GM18870 (cell line): Measurements from ENCODE around the gene CNOT6.

Experiments used
- ATAC-seq: cut with Tn5 transposase; IDR thresholded peaks from one replicate; pipeline ENCODE4 v1.9.1; 2021; ENCODE audit warnings: moderate library complexity; ENCODE audit not compliant: unreplicated experiment

CNOT6 gene

GRCh38 chr5:180558232-180558631 is 64.1 kb downstream of the CNOT6 start:
- ATAC-seq, result no peak

- no peak for ATAC-seq
These were observed 69.8 kb downstream of the CNOT6 start for GRCh38 chr5:180563994-180564393.

- ATAC-seq, result no peak
These were observed 74.7 kb downstream of the CNOT6 start for GRCh38 chr5:180568914-180569313.

GRCh38 chr5:180575571-180575970 is 81.4 kb downstream of the CNOT6 start:
- ATAC-seq, result no peak

- ATAC-seq, result no peak
These were observed 86.5 kb downstream of the CNOT6 start for GRCh38 chr5:180580681-180581080.

- ATAC-seq, result no peak
These were observed 89.6 kb downstream of the CNOT6 start for GRCh38 chr5:180583738-180584137.

- no peak for ATAC-seq
These were observed 92.0 kb downstream of the CNOT6 start for GRCh38 chr5:180586204-180586603.

GRCh38 chr5:180586870-180587269 is 92.7 kb downstream of the CNOT6 start:
- no peak for ATAC-seq

- no peak for ATAC-seq
These were observed 95.8 kb downstream of the CNOT6 start for GRCh38 chr5:180589771-180590542.

GRCh38 chr5:180590543-180591310 is 96.5 kb downstream of the CNOT6 start:
- no peak for ATAC-seq

GRCh38 chr5:180591311-180591887 is 97.2 kb downstream of the CNOT6 start, which contains the start of gene SCGB3A1:
TSS of gene SCGB3A1 (minus strand) at chr5:180591499. CDS start at chr5:180591462, 37 bp downstream.
- ATAC-seq, result no peak

GRCh38 chr5:180592176-180592575 is 98.0 kb downstream of the CNOT6 start:
- ATAC-seq, result no peak

- ATAC-seq, result no peak
These were observed 99.4 kb downstream of the CNOT6 start for GRCh38 chr5:180593446-180594206.

GRCh38 chr5:180594311-180595045 is 100.3 kb downstream of the CNOT6 start:
- no peak for ATAC-seq

GRCh38 chr5:180595046-180595379 is 100.8 kb downstream of the CNOT6 start:
- no peak for ATAC-seq

- ATAC-seq, result no peak
These were observed 101.4 kb downstream of the CNOT6 start for GRCh38 chr5:180595381-180596114.

- ATAC-seq, result no peak
These were observed 102.0 kb downstream of the CNOT6 start for GRCh38 chr5:180596115-180596667.

GRCh38 chr5:180596668-180597231 is 102.6 kb downstream of the CNOT6 start:
- ATAC-seq, result no peak

- ATAC-seq, result no peak
These were observed 104.1 kb downstream of the CNOT6 start for GRCh38 chr5:180598316-180598701.
